ENCODE data around the gene GATD1. TPM values are rescaled to one million over a fixed set of nuclear protein-coding genes. Genes with fewer than 3 reads are reported as not detected.
"Not testable (repeated sequence)": the region's sequence is repeated elsewhere in the genome, so short reads cannot be mapped to it uniquely, and the experiment has no call there.

The GATD1 gene
- total RNA-seq, 1 donor from 2014 or later, result 59.0 TPM

GRCh38 chr11:765025-765801 is 12.1 kb downstream of the GATD1 start:
- intact Hi-C loops (cut with micrococcal nuclease), result loop anchor here (1.0 kb wide), 2 partner anchors 42 to 103 kb away; no protein-coding TSS in a partner anchor

- intact Hi-C loops (cut with micrococcal nuclease), result loop anchor here (1.0 kb wide), 2 partner anchors 41 to 102 kb away; no protein-coding TSS in a partner anchor
Observed at GRCh38 chr11:764322-765024, 12.8 kb downstream of the GATD1 start.

- intact Hi-C loops (cut with micrococcal nuclease), result no loop called here
Observed at GRCh38 chr11:763549-764321, 13.6 kb downstream of the GATD1 start.

GRCh38 chr11:763073-763463 is 14.2 kb downstream of the GATD1 start:
- intact Hi-C loops (cut with micrococcal nuclease), result no loop called here

- intact Hi-C loops (cut with micrococcal nuclease), result no loop called here
Observed at GRCh38 chr11:762421-763072, 14.7 kb downstream of the GATD1 start.

GRCh38 chr11:761526-762108 is 15.7 kb downstream of the GATD1 start:
- intact Hi-C loops (cut with micrococcal nuclease), result no loop called here

- intact Hi-C loops (cut with micrococcal nuclease), result no loop called here
Observed at GRCh38 chr11:760236-760635, 17.1 kb downstream of the GATD1 start.

GRCh38 chr11:749731-750130 is 27.6 kb downstream of the GATD1 start:
- intact Hi-C loops (cut with micrococcal nuclease), result loop anchor here (5.0 kb wide), 1 partner anchor 512 kb away; the partner anchor contains the start of genes PSMD13 and SIRT3

- intact Hi-C loops (cut with micrococcal nuclease), result loop anchor here (1.0 to 5.0 kb wide), 2 partner anchors 30 to 511 kb away; partner anchors contain the start of genes PSMD13 and SIRT3
Observed at GRCh38 chr11:748007-748359, 29.3 kb downstream of the GATD1 start.

GRCh38 chr11:747158-748006 is 29.9 kb downstream of the GATD1 start, which contains the start of gene TALDO1:
TSS of gene TALDO1 (plus strand) at chr11:747464. CDS start at chr11:747482, 18 bp downstream.
- intact Hi-C loops (cut with micrococcal nuclease), result loop anchor here (1.0 to 5.0 kb wide), 9 partner anchors 24 to 510 kb away; partner anchors contain the start of genes DEAF1, HRAS, IRF7 and LMNTD2

GRCh38 chr11:746289-747157 is 30.8 kb downstream of the GATD1 start:
- intact Hi-C loops (cut with micrococcal nuclease), result loop anchor here (1.0 to 5.0 kb wide), 8 partner anchors 23 to 509 kb away; partner anchors contain the start of genes DEAF1, HRAS, IRF7 and LMNTD2

GRCh38 chr11:745428-745827 is 31.9 kb downstream of the GATD1 start:
- intact Hi-C loops (cut with micrococcal nuclease), result loop anchor here (5.0 kb wide), 1 partner anchor 508 kb away; the partner anchor contains the start of genes PSMD13 and SIRT3

- intact Hi-C loops (cut with micrococcal nuclease), result no loop called here
Observed at GRCh38 chr11:742571-743201, 34.6 kb downstream of the GATD1 start.

GRCh38 chr11:742156-742546 is 35.1 kb downstream of the GATD1 start:
- intact Hi-C loops (cut with micrococcal nuclease), result no loop called here

GRCh38 chr11:737899-738298 is 39.4 kb downstream of the GATD1 start:
- intact Hi-C loops (cut with micrococcal nuclease), result not testable (repeated sequence)

- intact Hi-C loops (cut with micrococcal nuclease), result no loop called here
Observed at GRCh38 chr11:737366-737765, 39.9 kb downstream of the GATD1 start.

- intact Hi-C loops (cut with micrococcal nuclease), result not testable (repeated sequence)
Observed at GRCh38 chr11:734541-734940, 42.7 kb downstream of the GATD1 start.

GRCh38 chr11:733072-733471 is 44.2 kb downstream of the GATD1 start:
- intact Hi-C loops (cut with micrococcal nuclease), result no loop called here

Data from T-helper 1 cell treated with Interleukin-12 subunit alpha and Interleukin-12 subunit beta and Interleukin-4 antibody, amounts not matched to agents 30 ng/mL and 1 ng/mL, for 36 hours (primary cell).